HG03521 (cell line): ENCODE measurements around the gene ADGRD1.

Source experiments
- ATAC-seq: cut with Tn5 transposase; IDR thresholded peaks from one replicate; pipeline ENCODE4 v1.9.1; 2021; ENCODE audit warnings: mild to moderate bottlenecking, moderate library complexity; ENCODE audit not compliant: unreplicated experiment

ADGRD1 gene

DNA sequence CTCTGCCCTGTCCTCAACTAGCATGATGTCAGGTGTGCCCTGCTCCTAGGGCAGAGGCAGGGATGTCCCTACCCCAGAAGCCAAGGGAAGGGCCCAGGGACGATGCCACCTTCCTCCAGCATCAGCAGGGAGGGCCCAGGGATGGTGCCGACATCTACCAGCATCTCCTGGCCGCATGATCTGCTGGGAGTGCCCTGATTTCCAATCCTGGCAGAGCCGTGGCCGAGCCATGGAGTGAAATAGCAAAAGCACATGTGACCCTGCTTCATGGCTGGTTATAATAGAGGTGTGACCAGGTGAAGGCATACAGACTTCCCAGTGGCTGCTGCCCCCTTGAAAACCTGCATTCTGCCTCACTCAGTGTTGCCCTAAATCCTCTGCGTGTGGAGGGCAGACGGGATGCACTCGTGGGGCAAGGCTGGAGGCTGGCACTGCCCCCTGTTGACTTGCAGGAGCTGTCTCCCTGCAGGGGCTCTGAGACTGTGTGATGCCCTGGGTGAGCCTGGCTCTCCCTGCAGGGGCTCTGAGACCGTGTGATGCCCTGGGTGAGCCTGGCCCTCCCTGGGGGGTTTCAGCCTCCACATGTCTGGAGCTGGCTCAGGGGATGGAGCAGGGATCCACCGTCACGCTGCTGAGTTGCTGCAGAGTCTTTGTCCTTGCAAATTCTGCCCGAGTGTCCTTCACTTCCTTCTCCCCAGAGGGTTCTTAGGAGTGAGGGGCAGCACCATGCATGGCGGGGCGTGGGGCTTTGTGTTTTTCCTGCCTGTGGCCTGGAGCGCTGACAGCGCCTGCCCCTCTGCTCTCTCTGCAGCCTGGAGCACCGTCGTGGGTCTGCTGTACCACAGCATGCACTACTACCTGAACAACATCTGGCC is 51.7 kb downstream of the ADGRD1 start:
- no peak for ATAC-seq

DNA sequence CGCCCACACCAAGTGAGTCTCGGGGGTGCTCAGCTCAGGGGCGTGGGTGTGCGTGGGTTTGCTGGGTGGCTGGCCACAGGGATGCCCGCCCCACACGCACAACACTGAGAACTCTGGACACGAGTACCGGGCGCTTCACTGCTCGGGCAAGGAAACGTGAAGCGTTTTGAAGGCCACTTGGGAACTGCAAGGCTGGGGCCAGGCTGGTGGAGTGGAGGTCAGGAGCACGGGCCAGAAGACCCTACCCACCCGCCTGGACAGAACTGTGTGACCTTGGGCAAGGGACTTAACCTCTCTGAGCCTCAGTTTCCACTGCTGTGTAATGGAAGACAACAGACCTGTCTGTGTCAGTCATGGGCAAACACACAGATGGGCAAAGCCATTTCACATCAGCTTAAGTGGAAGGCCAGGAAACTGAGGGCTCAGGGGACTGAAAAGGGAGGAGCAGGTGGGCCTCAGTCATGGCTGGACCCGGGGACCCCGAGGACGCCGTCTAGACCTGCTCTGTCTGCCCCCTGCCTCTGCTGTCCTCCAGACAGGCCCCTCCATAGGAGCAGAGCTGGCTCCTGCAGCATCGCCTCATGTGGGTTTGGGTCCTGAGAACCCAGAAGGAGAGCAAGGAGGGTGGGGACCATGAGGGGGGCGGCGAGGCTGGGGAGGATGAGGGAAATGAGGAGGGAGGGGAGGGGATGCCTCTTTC is 52.5 kb downstream of the ADGRD1 start:
- ATAC-seq: no peak

DNA sequence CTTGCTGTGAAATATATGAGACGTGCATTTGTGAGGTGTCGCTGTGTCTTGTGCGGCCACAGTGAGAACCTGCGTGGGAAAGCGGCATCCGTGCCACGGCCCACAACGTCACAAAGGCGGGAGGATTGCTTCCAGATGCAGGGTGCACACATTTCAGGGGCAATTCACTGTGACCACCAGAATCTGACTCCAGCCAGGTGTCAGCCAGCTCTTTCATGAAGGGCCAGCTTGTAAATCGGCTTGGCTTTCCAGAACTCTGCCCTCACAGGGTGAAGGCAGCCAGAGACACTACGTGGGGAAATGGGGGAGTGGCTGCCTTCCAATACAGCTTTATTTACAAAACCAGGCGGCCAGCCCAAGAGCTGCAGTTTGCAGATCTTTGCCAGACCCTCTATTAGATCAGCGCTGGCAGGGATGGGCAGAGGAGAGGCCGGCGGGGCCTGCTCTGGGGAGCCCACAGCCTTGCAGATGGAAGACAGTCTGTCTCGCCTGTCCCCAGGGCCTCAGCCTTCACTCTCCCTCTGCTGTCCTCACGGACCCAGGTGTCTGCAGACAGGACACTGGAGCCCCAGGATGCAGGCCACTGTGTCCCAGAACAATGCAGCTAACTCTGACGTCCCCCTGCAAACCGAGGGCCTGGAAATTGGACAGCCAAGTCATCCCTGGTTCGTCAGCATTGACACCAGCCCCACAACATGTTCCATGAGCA is 53.5 kb downstream of the ADGRD1 start:
- no peak for ATAC-seq

DNA sequence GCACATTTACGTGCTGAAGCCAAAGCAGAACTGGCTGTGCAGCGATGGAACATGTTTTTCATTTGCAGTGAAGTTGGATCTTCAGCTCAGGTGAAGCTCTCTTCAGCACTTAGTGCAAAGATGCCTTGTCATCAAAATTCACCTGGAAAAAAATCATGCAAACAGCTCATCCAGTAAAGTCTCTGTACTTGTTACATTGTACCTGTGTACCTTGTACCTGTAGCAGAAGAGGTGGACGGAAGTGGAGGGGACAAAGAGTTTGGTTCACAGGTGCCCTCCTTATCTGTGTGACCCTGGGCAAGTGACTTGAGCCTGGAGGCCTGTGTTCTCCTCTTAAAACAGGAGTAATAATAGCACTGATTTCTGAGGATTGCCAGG is 54.0 kb downstream of the ADGRD1 start:
- ATAC-seq: no peak

DNA sequence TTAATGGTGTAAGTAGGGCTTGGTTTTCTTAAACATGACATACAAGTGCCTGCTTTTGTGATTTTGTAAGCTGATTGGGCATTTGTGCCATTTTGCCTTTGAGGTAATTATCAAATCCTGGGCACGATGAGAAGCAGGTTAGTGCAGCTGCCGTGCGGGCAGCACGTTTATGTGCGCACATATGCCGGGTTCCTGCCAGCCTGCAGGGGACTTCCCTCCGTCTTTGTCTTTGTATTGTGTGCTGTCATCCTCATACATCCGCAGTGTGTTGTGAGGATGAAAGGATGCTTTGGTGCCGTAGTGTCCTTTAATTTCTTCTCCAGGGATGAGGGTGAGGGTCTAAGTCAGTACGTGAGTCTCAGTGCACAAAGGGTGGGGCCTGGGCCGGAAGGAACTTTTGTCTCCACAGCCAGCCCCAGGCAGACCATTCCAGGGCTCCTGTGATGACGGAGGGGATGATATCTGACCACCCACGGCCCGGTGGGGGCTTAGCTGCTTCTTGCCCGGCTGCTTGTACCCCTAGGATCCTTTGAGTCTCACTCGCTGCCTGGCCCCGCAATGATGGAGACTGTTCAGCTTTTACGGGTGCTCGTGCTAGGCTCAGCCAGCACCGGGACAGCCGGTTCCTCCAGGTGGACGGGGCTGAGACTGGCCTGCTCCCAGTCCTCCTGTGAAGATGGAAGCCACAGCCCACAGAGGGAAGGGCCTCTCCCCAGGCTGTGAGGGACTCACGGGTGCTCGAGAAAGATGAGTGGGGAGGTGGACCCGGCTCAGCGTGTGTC is 54.6 kb downstream of the ADGRD1 start:
- no peak for ATAC-seq

DNA sequence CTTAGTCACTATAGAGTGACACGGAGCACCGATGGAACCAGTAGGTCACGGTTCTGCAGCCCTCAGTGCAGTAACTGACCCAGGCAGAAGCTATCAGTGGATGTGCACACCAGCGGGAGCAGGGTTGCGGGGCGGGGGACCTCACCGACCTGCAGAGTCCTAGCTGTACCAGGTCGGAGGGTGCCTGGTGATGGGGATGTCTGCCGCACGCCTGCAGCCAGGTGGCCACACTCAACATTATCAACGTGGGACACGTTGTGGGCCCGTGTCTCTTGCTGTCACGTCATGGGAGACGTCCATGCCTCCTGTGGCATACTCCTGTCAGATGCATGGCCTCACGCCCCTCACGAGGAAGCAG is 55.2 kb downstream of the ADGRD1 start:
- ATAC-seq: no peak

DNA sequence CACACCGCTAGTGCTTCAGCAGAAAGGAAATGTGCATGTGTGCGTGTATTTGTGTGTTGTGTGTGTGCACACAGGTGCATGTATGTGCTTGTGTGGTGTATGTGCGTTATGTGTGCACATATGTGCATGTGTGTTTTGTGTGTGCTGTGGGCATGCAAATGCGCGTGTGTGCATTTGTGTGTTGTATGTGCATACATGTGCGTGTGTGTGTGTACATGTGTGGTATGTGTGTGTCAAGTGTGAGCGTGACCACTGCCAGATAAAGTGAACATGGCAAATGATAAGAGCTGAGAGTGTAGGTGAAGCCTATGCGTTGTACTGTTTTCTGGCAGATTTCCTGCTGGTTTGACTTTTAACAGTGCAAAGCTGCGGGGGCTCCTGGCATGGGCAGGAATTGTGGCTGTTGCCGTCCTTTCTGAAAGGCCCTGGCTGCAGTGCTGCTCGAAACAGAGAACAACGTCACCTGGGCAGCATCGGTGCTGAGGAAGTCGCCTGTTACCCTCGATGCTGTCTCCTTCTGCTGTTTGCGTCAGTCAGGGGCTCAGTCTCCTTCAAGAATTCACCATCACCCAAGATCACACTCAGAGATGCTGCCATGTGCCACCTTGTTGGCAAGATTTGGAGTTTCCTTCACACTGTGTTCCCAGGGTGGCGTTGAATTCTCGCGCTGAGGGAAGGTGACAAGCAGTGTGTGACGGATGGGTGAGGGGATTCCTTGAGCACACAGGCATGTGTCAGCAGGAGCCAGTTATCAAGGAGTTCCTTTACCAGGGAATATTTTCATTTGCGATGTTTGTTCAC is 56.1 kb downstream of the ADGRD1 start:
- ATAC-seq: no peak

DNA sequence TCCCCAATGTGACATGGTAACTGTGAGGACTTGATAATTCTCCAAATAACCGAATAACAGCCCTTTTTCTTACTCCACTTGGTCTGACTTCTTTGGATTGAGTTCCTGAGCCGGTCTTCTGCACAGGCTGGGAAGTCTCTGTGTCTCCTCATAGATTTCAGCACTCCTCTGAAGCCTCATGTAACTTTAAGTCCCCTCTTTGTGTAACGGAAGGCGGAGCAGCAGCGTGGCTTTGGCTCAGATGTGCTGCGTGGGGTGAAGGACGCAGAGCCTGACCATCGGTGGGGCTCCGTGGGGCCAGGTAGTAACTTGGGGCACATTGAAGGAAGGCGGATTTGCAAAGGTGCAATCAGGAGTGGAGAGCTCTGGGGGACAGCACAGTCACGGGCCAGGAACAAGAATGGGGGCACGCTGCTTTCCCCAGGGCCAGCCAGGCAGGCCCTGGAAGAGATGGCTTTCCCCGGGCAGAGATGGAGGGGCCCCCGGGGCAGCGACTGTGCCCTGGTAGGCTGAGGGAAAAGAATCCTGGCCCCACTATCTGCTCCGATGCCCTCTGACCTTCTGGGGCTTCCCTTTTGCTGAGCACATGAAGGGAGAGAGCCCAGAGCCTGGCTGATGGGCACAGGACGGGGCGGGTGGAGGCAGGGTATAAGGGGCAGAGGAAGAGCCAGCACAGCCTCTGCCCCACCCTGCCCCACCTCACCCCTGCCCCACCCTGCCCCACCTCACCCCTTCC is 56.9 kb downstream of the ADGRD1 start:
- ATAC-seq: no peak

DNA sequence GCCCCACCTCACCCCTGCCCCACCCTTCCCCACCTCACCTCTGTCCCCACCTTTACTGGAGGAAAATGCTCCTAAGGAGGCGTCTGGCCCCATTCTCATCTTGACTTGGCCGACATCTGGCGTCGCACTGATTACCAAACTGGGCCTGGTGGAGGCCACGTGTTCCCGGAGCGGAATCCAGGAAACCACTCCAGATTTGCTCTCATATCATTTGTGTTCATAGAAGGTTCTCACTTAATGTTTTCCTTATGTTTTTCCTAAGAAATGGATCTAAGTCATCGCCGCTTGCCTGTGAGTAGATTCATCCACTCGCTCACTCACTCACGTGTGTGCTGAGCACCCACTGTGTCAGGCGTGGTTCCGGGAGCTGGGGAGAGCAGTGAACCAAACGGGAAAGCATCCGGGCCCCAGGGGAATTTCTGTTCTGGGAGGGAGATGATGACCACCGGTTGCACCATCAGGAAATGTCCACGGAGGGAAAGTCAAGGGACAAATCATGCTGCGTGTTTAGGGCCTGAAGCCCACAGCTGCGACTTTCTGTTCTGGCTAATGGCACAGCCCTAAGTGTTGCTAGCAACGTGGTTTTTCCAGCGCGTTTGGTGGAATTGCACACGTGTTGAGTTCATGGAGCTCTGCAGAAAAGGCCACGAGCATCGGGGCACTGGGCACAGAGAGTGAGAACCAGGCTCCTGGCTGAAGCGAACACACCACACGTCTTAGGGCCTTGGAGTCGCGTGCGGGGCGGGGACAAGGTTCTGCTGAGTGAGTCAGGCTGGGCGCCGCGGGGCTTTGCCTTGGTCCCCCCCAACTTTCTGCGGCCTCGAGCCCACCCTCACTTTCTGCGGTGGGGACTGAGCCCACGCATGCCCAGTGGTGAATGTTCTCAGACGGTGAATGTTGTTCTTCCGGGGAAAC is 57.7 kb downstream of the ADGRD1 start:
- ATAC-seq: no peak

DNA sequence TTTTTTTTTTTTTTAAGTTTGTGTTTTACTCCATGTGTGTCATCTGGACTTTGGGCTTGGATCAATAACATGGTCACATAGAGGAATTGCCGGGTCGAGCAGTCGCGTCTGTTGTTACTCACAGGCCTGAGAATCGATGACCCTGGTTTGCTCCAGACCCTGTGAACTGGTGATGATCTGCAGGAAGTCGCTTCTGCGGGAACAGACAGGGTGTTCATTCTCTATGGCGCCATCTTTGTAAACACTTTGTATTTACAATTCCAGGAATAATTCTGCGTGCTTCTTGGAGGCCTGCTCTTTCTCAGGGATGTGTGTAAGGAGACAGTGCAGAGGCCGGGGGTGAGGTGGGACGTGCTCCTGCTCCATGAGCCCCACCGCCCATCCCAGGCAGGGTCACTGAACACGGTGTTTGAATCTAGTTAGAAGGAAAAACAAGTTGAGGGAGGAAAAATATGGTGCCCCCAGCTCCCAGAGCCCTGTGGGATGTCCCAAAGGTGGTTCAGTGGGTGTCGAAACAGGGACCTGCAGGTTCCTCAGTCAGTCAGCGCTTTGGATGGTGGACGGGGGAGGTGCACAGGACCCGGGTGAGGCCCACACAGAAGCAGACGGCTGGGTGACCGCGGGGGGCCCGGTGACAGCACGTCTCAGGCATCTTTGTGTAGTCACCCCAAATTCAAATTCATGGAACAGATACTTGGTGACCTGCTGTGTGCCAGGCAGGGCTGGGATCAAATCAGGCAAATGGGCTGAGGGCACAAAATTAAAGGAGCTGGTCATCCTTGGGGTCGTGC is 58.8 kb downstream of the ADGRD1 start:
- ATAC-seq: no peak

DNA sequence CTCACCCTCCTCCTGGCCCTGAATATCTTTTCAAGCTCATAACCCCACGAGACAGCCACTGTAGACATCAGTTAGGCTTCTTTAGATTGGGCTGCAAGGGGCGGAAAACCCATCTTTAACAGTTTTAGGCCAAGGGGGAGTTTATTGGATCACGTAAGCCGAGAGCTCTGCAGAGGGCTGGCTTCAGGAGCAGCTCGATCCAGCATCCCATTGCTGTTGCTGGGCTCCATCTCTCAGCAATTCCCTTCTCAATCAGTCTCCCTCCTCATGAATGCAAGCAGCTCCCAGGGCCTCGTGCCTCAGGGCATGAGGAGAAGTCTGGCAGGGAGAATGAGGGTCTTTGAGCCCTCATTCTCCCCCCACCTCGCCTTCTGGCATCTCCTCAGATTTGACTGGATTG is 59.4 kb downstream of the ADGRD1 start:
- no peak for ATAC-seq

DNA sequence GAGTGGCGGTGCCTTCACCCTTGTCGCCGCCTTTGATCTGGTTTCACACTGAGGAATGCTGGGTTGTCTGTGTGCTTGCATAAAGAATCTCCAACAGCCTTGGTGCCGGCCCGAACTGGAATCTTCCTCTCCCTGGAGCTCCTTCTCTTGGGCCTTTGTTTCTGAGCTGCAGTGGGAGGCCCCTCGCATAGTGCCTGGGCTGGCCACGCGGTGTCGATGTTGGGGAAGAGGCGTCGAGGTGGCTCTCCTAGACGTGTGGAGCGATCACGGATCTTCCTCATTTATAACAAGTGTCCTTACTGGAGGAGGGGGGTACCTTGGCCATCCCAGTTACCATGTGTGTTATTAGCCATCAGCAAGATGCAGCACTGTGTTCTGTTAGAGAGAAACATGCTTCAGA is 60.6 kb downstream of the ADGRD1 start:
- no peak for ATAC-seq

DNA sequence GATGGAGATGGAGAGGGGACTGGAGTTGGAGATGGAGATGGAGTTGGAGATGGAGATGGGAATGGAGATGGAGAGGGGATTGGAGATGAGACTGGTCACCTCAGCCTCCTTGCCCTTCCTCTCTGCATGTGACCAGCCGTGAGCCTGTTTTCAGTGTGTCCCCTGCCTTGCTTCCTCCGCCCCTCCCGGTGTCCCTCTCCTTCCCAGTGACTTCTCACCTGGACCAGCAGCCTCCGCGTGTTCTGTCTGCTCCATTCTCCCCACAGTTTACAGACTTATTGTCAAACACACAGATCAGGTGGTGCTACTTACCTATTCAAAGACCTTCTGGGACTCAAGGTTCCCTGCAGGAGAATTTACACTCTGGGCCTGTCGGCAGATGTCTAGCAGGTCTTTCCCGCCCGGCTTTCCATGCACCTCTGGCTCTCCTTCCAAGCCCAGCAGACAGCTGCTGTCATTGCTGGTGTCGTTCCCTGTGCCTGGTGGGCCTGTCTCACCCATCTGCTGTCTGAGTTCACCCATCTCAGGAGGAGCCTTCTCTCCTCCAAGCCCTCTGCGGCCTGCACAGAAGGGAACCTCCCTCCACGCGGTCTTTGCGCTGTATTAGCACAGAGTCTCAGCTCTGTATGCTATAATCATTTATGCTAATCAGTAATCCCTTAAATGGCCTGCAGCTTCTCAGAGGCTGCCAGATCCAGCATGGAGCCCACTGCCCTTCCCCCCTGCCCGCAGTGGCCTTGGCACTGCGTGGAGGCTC is 62.1 kb downstream of the ADGRD1 start:
- no peak for ATAC-seq

DNA sequence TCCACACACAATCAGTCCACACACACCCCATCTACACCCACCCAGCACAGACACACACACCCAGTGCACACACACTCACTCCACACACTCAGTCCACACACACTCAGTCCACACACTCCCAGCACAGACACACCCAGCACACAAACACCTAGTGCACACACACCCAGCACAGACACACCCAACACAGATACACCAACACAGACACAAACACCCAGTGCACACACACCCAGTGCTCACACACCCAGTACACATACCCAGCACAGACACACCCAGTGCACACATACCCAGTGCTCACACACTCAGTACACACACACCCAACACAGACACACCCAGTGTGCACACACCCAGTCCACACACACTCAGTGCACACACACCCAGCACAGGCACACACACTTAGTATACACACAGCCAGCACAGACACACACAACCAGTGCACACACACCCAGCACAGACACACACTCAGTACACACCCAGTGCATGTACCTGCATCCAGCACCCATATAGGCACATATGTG is 63.8 kb downstream of the ADGRD1 start:
- ATAC-seq: no peak

DNA sequence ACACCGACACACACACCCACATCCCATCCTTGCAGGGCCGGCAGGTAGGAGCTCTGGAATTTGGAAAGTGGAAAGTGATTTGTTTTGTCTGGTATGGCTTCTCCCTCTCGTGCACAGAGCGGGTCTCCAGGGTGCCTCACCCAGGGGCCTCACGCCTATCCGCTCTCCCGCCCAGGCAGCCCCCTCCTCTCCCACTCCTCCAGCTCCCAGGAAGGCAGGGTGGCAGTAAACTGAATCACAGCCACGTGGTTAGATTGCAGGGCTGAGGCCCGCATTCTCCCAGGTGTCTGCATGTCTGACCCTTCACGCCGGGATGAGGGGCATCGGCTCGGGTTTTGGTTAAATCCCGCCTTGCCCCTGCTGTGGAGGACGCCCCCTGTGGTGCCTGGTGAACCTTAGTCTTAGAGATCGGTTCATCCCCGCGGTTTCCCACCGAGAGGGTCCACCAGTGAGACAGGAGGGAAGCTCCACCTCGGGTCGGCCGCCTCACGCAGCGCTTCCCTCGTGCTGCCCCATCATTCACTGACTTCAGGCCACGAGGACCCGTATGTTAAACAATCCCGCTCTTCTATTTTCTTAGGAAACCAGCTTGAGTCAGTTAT is 64.4 kb downstream of the ADGRD1 start:
- no peak for ATAC-seq

DNA sequence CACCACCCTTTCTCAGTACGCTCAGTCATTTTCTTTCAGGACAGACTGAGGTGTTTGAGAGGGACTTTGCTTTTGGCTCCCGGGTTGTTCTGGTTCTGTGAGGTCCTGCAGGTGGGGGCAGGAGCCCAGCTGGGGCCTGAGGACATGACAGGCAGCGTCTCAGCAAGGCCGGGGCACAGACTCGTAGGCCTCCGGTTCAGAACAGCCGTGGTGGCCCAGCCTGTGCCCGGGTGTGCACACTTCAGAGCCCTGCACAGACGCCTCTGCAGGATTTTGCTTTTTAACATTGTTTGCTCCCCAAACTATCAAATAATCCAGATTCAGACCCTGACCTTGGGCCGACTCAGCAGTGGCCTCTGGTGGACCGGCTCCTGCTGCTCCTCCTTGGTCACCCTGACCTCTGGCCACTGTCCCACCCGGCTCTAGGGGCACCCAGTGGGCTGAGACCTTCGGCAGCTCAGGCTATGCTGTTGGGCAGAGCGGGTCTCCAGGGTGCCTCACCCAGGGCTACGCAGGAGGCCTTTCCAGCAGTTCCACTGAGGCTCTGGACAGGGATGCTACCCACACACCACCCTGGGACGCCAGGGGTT is 65.2 kb downstream of the ADGRD1 start:
- no peak for ATAC-seq
